Activated T-helper 1 cell treated with anti-CD3 and anti-CD28 coated beads, Interleukin-12 subunit alpha, Interleukin-12 subunit beta, Interleukin-2, Interleukin-4 antibody, amounts not matched to agents 30 ng/mL and 10 ng/mL and 1 ng/mL, durations not matched to agents 14 hours and 24 hours and 36 hours (primary cell): ENCODE data around the gene SPDYE2B. TPM values are rescaled to one million over a fixed set of nuclear protein-coding genes. Genes with fewer than 3 reads are reported as not detected.
A peak's percentile ranks its signal among the peaks of the same experiment; 100 is the strongest.
"Not testable (repeated sequence)": the region's sequence is repeated elsewhere in the genome, so short reads cannot be mapped to it uniquely, and the experiment has no call there.

ENCODE experiments used
- DNase-seq: peaks from one replicate; pipeline ENCODE4 v3.0.0; 2021; ENCODE audit warnings: low spot score
- H3K27ac Mint-ChIP-seq: one replicate; pipeline ENCODE4 v1.8.0; 2021; ENCODE audit warnings: mild to moderate bottlenecking, mixed read lengths
- H3K27me3 Mint-ChIP-seq: one replicate; pipeline ENCODE4 v1.8.0; 2022; ENCODE audit warnings: mild to moderate bottlenecking, moderate library complexity, mixed read lengths; ENCODE audit not compliant: insufficient read depth
- H3K36me3 Mint-ChIP-seq: one replicate; pipeline ENCODE4 v1.8.0; 2021; ENCODE audit warnings: low read depth, mixed read lengths
- H3K4me1 Mint-ChIP-seq: one replicate; pipeline ENCODE4 v1.8.0; 2021; ENCODE audit warnings: low read depth, mixed read lengths
- H3K4me3 Mint-ChIP-seq: one replicate; pipeline ENCODE4 v1.8.0; 2021; ENCODE audit warnings: mild to moderate bottlenecking, moderate library complexity, mixed read lengths
- H3K9me3 Mint-ChIP-seq: one replicate; pipeline ENCODE4 v1.8.0; 2021; ENCODE audit warnings: mixed read lengths
- intact Hi-C: fragments of 100-400 bp; cut with micrococcal nuclease; formaldehyde crosslinking; loops from one replicate; pipeline ENCODE4 v1.15.1; 2024
- total RNA-seq: library from RNA; stranded (reverse); gene quantifications from 2 replicates; pipeline ENCODE4 v1.2.3, GENCODE V29; 2022

SPDYE2B gene
- total RNA-seq, 1 donor from 2014 or later: not detected

GRCh38 chr7:102616507-102617125 is 33.5 kb upstream of the SPDYE2B start, which contains the start of gene RASA4:
Gene RASA4 (minus strand): TSS chr7:102616756. CDS start chr7:102616689, 67 bp downstream.
- intact Hi-C loops, H3K4me1 Mint-ChIP-seq, H3K27ac Mint-ChIP-seq, H3K27me3 Mint-ChIP-seq, H3K36me3 Mint-ChIP-seq, H3K9me3 Mint-ChIP-seq: not testable (repeated sequence)
- peak; percentile 37 for DNase-seq
- peak within 1 kb of the TSS; percentile 30 for H3K4me3 Mint-ChIP-seq

GRCh38 chr7:102618122-102618521 is 32.0 kb upstream of the SPDYE2B start:
- H3K4me3 Mint-ChIP-seq, H3K27me3 Mint-ChIP-seq, intact Hi-C loops, H3K9me3 Mint-ChIP-seq, DNase-seq, H3K36me3 Mint-ChIP-seq, H3K27ac Mint-ChIP-seq, H3K4me1 Mint-ChIP-seq: not testable (repeated sequence)

- DNase-seq, H3K4me1 Mint-ChIP-seq, intact Hi-C loops, H3K36me3 Mint-ChIP-seq, H3K27me3 Mint-ChIP-seq, H3K4me3 Mint-ChIP-seq, H3K27ac Mint-ChIP-seq, H3K9me3 Mint-ChIP-seq: not testable (repeated sequence)
Measured at GRCh38 chr7:102627271-102627904, 22.7 kb upstream of the SPDYE2B start.

GRCh38 chr7:102630622-102631021 is 19.5 kb upstream of the SPDYE2B start:
- H3K9me3 Mint-ChIP-seq, H3K36me3 Mint-ChIP-seq, H3K27me3 Mint-ChIP-seq, H3K4me1 Mint-ChIP-seq, H3K27ac Mint-ChIP-seq, H3K4me3 Mint-ChIP-seq, intact Hi-C loops, DNase-seq: not testable (repeated sequence)

- intact Hi-C loops, H3K9me3 Mint-ChIP-seq, H3K36me3 Mint-ChIP-seq, H3K27ac Mint-ChIP-seq, H3K27me3 Mint-ChIP-seq, DNase-seq, H3K4me3 Mint-ChIP-seq, H3K4me1 Mint-ChIP-seq: not testable (repeated sequence)
Measured at GRCh38 chr7:102634299-102634698, 15.8 kb upstream of the SPDYE2B start.

GRCh38 chr7:102635354-102635753 is 14.8 kb upstream of the SPDYE2B start:
- DNase-seq, H3K27me3 Mint-ChIP-seq, H3K27ac Mint-ChIP-seq, intact Hi-C loops, H3K4me1 Mint-ChIP-seq, H3K9me3 Mint-ChIP-seq, H3K4me3 Mint-ChIP-seq, H3K36me3 Mint-ChIP-seq: not testable (repeated sequence)

- intact Hi-C loops, H3K4me3 Mint-ChIP-seq, H3K9me3 Mint-ChIP-seq: not testable (repeated sequence)
Measured at GRCh38 chr7:102636956-102637355, 13.2 kb upstream of the SPDYE2B start.

GRCh38 chr7:102638848-102639247 is 11.3 kb upstream of the SPDYE2B start:
- intact Hi-C loops, H3K4me3 Mint-ChIP-seq, DNase-seq, H3K9me3 Mint-ChIP-seq, H3K36me3 Mint-ChIP-seq, H3K4me1 Mint-ChIP-seq, H3K27ac Mint-ChIP-seq, H3K27me3 Mint-ChIP-seq: not testable (repeated sequence)

More at GRCh38 chr7:102636956-102637355, 13.2 kb upstream of the SPDYE2B start:
- not testable (repeated sequence) for H3K4me1 Mint-ChIP-seq, H3K36me3 Mint-ChIP-seq, H3K27me3 Mint-ChIP-seq, H3K27ac Mint-ChIP-seq, DNase-seq

GRCh38 chr7:102642691-102643090 is 7.4 kb upstream of the SPDYE2B start, which contains the start of gene UPK3BL1:
Gene UPK3BL1 (minus strand): TSS chr7:102642791. CDS start chr7:102642741, 50 bp downstream.
- DNase-seq, H3K4me1 Mint-ChIP-seq, H3K36me3 Mint-ChIP-seq, intact Hi-C loops, H3K27ac Mint-ChIP-seq, H3K27me3 Mint-ChIP-seq, H3K9me3 Mint-ChIP-seq, H3K4me3 Mint-ChIP-seq: not testable (repeated sequence)

GRCh38 chr7:102643404-102643803 is 6.7 kb upstream of the SPDYE2B start:
- H3K27ac Mint-ChIP-seq, DNase-seq, H3K27me3 Mint-ChIP-seq, H3K36me3 Mint-ChIP-seq, H3K4me3 Mint-ChIP-seq, intact Hi-C loops, H3K4me1 Mint-ChIP-seq, H3K9me3 Mint-ChIP-seq: not testable (repeated sequence)

- H3K27ac Mint-ChIP-seq, H3K9me3 Mint-ChIP-seq, H3K4me1 Mint-ChIP-seq, H3K27me3 Mint-ChIP-seq, H3K4me3 Mint-ChIP-seq, DNase-seq, H3K36me3 Mint-ChIP-seq, intact Hi-C loops: not testable (repeated sequence)
Measured at GRCh38 chr7:102647813-102648212, 2.3 kb upstream of the SPDYE2B start.

GRCh38 chr7:102664765-102665164 is 14.6 kb downstream of the SPDYE2B start:
- intact Hi-C loops, H3K27me3 Mint-ChIP-seq, H3K4me3 Mint-ChIP-seq, H3K27ac Mint-ChIP-seq, H3K9me3 Mint-ChIP-seq, H3K4me1 Mint-ChIP-seq, H3K36me3 Mint-ChIP-seq, DNase-seq: not testable (repeated sequence)

- H3K9me3 Mint-ChIP-seq, H3K27me3 Mint-ChIP-seq, H3K4me1 Mint-ChIP-seq, H3K27ac Mint-ChIP-seq, H3K4me3 Mint-ChIP-seq, DNase-seq, intact Hi-C loops, H3K36me3 Mint-ChIP-seq: not testable (repeated sequence)
Measured at GRCh38 chr7:102666850-102667249, 16.7 kb downstream of the SPDYE2B start.
